K562 (cell line): ENCODE data around the gene ATE1. TPM values are rescaled to one million over a fixed set of nuclear protein-coding genes. Genes with fewer than 3 reads are reported as not detected.

Source experiments
- ATAC-seq: fragments of 200-7000 bp; cut with Tn5 transposase; 3 replicates; pipeline ENCODE4 v1.9.1; 2020; ENCODE audit warnings: moderate library complexity
- BruUV-seq: library from RNA; stranded (reverse); fragments of 400-500 nt; replicated peaks from 2 replicates; lab custom pipeline; 2021; lab: Mats Ljungman, UMichigan
- CTCF ChIA-PET: fragments of 300-600 bp; formaldehyde crosslinking; extraction: SDS; loops from one replicate; lab custom pipeline; 2021; ENCODE audit warnings: low intra/inter-chr PET ratio; lab: Yijun Ruan, JAX
- POLR2A ChIA-PET: fragments of 300-600, 350-650 bp; sonication (Branson Sonifier 250); formaldehyde crosslinking; extraction: SDS; loops from one replicate; lab custom pipeline; 2021; ENCODE audit warnings: antibody characterized with exemption, inconsistent platforms; lab: Yijun Ruan, JAX
- DNase-seq, 4 experiments: peaks; one replicate each; pipeline versions ENCODE4 v3.0.0 to v3.0.0-alpha.2; 2011 to 2018; ENCODE audit warnings: low spot score in 3 of 4, mixed read lengths in 3 of 4; ENCODE audit errors: extremely low read depth in 1 of 4
- FAIRE-seq: peaks from 2 replicates; lab custom pipeline; 2011; peaks lifted over from hg19 to GRCh38; lab: Jason Lieb, UNC
- H2AFZ ChIP-seq: 2 replicates; pipeline ENCODE4 v1.6.0; 2011; ENCODE audit warnings: low read depth, low read length, control low read depth, inconsistent platforms
- H3K27ac ChIP-seq: fragments of 200-600 bp; 3 replicates; pipeline ENCODE4 v1.8.0; 2011; ENCODE audit warnings: low read depth, mild to moderate bottlenecking, control low read depth, inconsistent platforms, low read length, moderate library complexity, mixed read lengths; ENCODE audit errors: extremely low read depth
- H3K27me3 ChIP-seq, 2 experiments: fragments of 300-600 bp in 1 of 2; 2 replicates in 1 of 2; 3 replicates in 1 of 2; pipeline versions ENCODE4 v1.6.0 to v1.8.0; 2011; ENCODE audit warnings: inconsistent platforms in 2 of 2, low read length in 2 of 2, mild to moderate bottlenecking in 1 of 2, mixed read lengths in 1 of 2, moderate library complexity in 1 of 2; ENCODE audit not compliant: control insufficient read depth in 2 of 2, insufficient read depth in 2 of 2
- H3K36me3 ChIP-seq: fragments of 300-600 bp; 3 replicates; pipeline ENCODE4 v1.8.0; 2011; ENCODE audit warnings: mild to moderate bottlenecking, low read length, inconsistent platforms; ENCODE audit not compliant: control insufficient read depth, insufficient read depth
- H3K4me1 ChIP-seq, 2 experiments: fragments of 200-600 bp in 1 of 2; replicated peaks in 1 of 2; 2 replicates in 1 of 2; 3 replicates in 1 of 2; pipeline versions ENCODE4 v1.5.1 to v1.8.0; 2011; ENCODE audit warnings: inconsistent platforms in 2 of 2, low read length in 2 of 2, mild to moderate bottlenecking in 1 of 2, mixed read lengths in 1 of 2, moderate library complexity in 1 of 2; ENCODE audit not compliant: control insufficient read depth in 2 of 2, insufficient read depth in 2 of 2
- H3K4me2 ChIP-seq: 2 replicates; pipeline ENCODE4 v1.6.1; 2011; ENCODE audit warnings: low read length, control low read depth, inconsistent platforms, mixed read lengths; ENCODE audit not compliant: insufficient read depth
- H3K4me3 ChIP-seq: fragments of 200-600 bp; sonication (generic), shearing (Covaris generic); 2 replicates; pipeline ENCODE4 v1.5.1; 2016; ENCODE audit warnings: control low read depth, inconsistent platforms
- H3K79me2 ChIP-seq: fragments of 200-600 bp; 3 replicates; pipeline ENCODE4 v1.8.0; 2011; ENCODE audit warnings: low read length, inconsistent platforms; ENCODE audit not compliant: control insufficient read depth, insufficient read depth
- H3K9ac ChIP-seq, 2 experiments: 2 replicates each; pipeline versions ENCODE4 v1.6.0 to v1.6.1; 2011; ENCODE audit warnings: low read depth in 2 of 2, low read length in 2 of 2, control low read depth in 1 of 2, inconsistent platforms in 1 of 2, mild to moderate bottlenecking in 1 of 2, mixed read lengths in 1 of 2; ENCODE audit not compliant: insufficient read depth in 1 of 2
- H3K9me1 ChIP-seq: one replicate; pipeline ENCODE4 v1.6.0; 2011; ENCODE audit warnings: inconsistent platforms, mild to moderate bottlenecking, low read length, moderate library complexity; ENCODE audit not compliant: control insufficient read depth, insufficient read depth
- H3K9me3 ChIP-seq: replicated peaks from 2 replicates; pipeline ENCODE4 v1.5.1; 2011; ENCODE audit warnings: low read depth, low read length, inconsistent platforms; ENCODE audit not compliant: control insufficient read depth, insufficient read depth
- H4K20me1 ChIP-seq: replicated peaks from 2 replicates; pipeline ENCODE4 v1.6.1; 2011; ENCODE audit warnings: low read length, inconsistent platforms, mixed read lengths; ENCODE audit not compliant: control insufficient read depth, insufficient read depth
- ARHGAP35 ChIP-seq: fragments of 450-650 bp; IDR thresholded peaks from 2 replicates; pipeline ENCODE4 v1.6.1; 2018; ENCODE audit not compliant: partially characterized antibody
- BDP1 ChIP-seq: IDR thresholded peaks from 3 replicates; pipeline ENCODE4 v1.6.1; 2011; ENCODE audit not compliant: insufficient read length, insufficient read depth
- E2F3 ChIP-seq: fragments of 250-450 bp; sonication (Bioruptor Pico); IDR thresholded peaks from 2 replicates; pipeline ENCODE4 v1.4.0; 2020; ENCODE audit warnings: mild to moderate bottlenecking
- E2F8 ChIP-seq: fragments of 450-650 bp; IDR thresholded peaks from 2 replicates; pipeline ENCODE4 v1.7.1; 2018; ENCODE audit warnings: mild to moderate bottlenecking, low read depth; ENCODE audit not compliant: partially characterized antibody
- ERF ChIP-seq: fragments of 450-650 bp; formaldehyde crosslinking; IDR thresholded peaks from 2 replicates; pipeline ENCODE4 v1.4.0; 2020; ENCODE audit warnings: mild to moderate bottlenecking, mixed read lengths
- KAT8 ChIP-seq: fragments of 450-650 bp; IDR thresholded peaks from 2 replicates; pipeline ENCODE4 v1.6.1; 2016; ENCODE audit warnings: low read depth, mild to moderate bottlenecking
- MECOM ChIP-seq: fragments of 250-450 bp; sonication (Bioruptor Pico); IDR thresholded peaks from 2 replicates; pipeline ENCODE4 v1.8.0; 2022; ENCODE audit warnings: inconsistent platforms
- MITF ChIP-seq: IDR thresholded peaks from 2 replicates; pipeline ENCODE4 v1.6.1; 2014; ENCODE audit warnings: antibody characterized with exemption
- RB1 ChIP-seq: fragments of 450-650 bp; IDR thresholded peaks from 2 replicates; pipeline ENCODE4 v1.6.1; 2017; ENCODE audit warnings: low read depth, mild to moderate bottlenecking
- RBM17 ChIP-seq: fragments of 200-400 bp; formaldehyde crosslinking; IDR thresholded peaks from 2 replicates; pipeline ENCODE4 v1.6.1; 2017; ENCODE audit warnings: low read depth, mild to moderate bottlenecking, low read length, borderline replicate concordance
- TAF15 ChIP-seq: fragments of 200-400 bp; formaldehyde crosslinking; IDR thresholded peaks from 2 replicates; pipeline ENCODE4 v1.6.1; 2017; ENCODE audit warnings: mild to moderate bottlenecking, low read depth, low read length, moderate library complexity
- TRIM28 ChIP-seq: fragments of 450-650 bp; IDR thresholded peaks from 2 replicates; pipeline ENCODE4 v1.6.1; 2017
- ZNF699 ChIP-seq: fragments of 250-450 bp; sonication (Bioruptor Pico); IDR thresholded peaks from 2 replicates; pipeline ENCODE4 v1.8.0; 2021; ENCODE audit warnings: mild to moderate bottlenecking, moderate library complexity; ENCODE audit not compliant: insufficient replicate concordance
- WGBS: fragments of 100-300 bp; shearing (Covaris generic); methylation state at CpG from one replicate; pipeline ENCODE4 v1.1.6; 2016; ENCODE audit warnings: low coverage, mixed read lengths; ENCODE audit not compliant: insufficient coverage; ENCODE audit errors: missing lambda C conversion rate; 5-methylcytosine and 5-hydroxymethylcytosine counted together
- in situ Hi-C: fragments of 300-500 bp; cut with MboI; formaldehyde crosslinking; loops from 4 replicates; pipeline ENCODE4 v1.15.0; 2018; ENCODE audit warnings: inconsistent platforms, mixed read lengths
- intact Hi-C: fragments of 100-400 bp; cut with micrococcal nuclease; formaldehyde crosslinking; loops from 2 replicates; pipeline ENCODE4 v1.14.2; 2022
- polyA plus RNA-seq, 8 experiments: library from polyadenylated mRNA; depleted of rRNA in 4 of 8; stranded (reverse) in 5 of 8; unstranded in 3 of 8; fragments of >200 nt; fragmentation: Nextera tagmentation in 2 of 8; fragmentation: Illumina TruSeq in 1 of 8; extraction: Ambion mirVana in 2 of 8; extraction: Trizol in 1 of 8; gene quantifications; 2 replicates each; pipeline versions ENCODE4 v1.2.1 to v1.2.3, GENCODE V29; 2011 to 2014; ENCODE audit warnings: inconsistent platforms in 1 of 8, missing spikeins in 1 of 8
- total RNA-seq, 7 experiments: library from RNA; depleted of rRNA in 6 of 7; stranded (reverse); fragments of >200 nt in 6 of 7; fragmentation: Illumina TruSeq in 2 of 7; extraction: Trizol in 2 of 7; gene quantifications; 2 replicates each; pipeline versions ENCODE4 v1.2.1 to v1.2.3, GENCODE V29; 2011 to 2021; ENCODE audit warnings: low replicate concordance in 1 of 7

Gene ATE1
- total and polyA plus RNA-seq, 9 of the 15 experiments (the other 6 are each of a cell fraction or from before 2014, with no cell fraction given), result 3.0 to 14.2 (median 8.8) TPM

- BruUV-seq, result no TSS peak
- in situ Hi-C loops, result no loop called here
- Histone ChIP-seq H3K4me3 (no peak overlapping the region), H3K4me1 (no peaks in the 10 kb centered on the region), H2AFZ (no peak overlapping the region), H4K20me1 (no peaks in the 10 kb centered on the region), H3K36me3 (no peaks in the 10 kb centered on the region), H3K27me3 (no peaks in the 10 kb centered on the region), H3K9me3 (no peaks in the 10 kb centered on the region), H3K9me1 (no peaks in the 10 kb centered on the region), H3K4me2 (no peak overlapping the region), H3K79me2 (no peaks in the 10 kb centered on the region), H3K27ac (no peak overlapping the region), H3K9ac (no peak overlapping the region)
- ATAC-seq, result no peak
- no peak for DNase-seq
- WGBS, result 77% methylated on average over 3 of the region's 5 CpGs
- FAIRE-seq, result no peak
- intact Hi-C loops, result no loop called here
- CTCF ChIA-PET, result no interaction called here
- POLR2A ChIA-PET, result no interaction called here
- TF ChIP-seq KAT8 (no peak), E2F8 (no peak), RB1 (no peak), BDP1 (no peak), MECOM (CRISPR knock-in tag) (no peak), E2F3 (CRISPR knock-in tag) (no peak), ERF (CRISPR knock-in tag) (no peak), RBM17 (no peak), ZNF699 (no peak), MITF (no peak), TAF15 (no peak), ARHGAP35 (no peak), TRIM28 (no peak)
These were observed 136.1 kb downstream of the ATE1 start for GRCh38 chr10:121791761-121792160.
